ENCODE results near the gene ANKRD11.
"Not testable (repeated sequence)": the region's sequence is repeated elsewhere in the genome, so short reads cannot be mapped to it uniquely, and the experiment has no call there.

The ANKRD11 gene

DNA sequence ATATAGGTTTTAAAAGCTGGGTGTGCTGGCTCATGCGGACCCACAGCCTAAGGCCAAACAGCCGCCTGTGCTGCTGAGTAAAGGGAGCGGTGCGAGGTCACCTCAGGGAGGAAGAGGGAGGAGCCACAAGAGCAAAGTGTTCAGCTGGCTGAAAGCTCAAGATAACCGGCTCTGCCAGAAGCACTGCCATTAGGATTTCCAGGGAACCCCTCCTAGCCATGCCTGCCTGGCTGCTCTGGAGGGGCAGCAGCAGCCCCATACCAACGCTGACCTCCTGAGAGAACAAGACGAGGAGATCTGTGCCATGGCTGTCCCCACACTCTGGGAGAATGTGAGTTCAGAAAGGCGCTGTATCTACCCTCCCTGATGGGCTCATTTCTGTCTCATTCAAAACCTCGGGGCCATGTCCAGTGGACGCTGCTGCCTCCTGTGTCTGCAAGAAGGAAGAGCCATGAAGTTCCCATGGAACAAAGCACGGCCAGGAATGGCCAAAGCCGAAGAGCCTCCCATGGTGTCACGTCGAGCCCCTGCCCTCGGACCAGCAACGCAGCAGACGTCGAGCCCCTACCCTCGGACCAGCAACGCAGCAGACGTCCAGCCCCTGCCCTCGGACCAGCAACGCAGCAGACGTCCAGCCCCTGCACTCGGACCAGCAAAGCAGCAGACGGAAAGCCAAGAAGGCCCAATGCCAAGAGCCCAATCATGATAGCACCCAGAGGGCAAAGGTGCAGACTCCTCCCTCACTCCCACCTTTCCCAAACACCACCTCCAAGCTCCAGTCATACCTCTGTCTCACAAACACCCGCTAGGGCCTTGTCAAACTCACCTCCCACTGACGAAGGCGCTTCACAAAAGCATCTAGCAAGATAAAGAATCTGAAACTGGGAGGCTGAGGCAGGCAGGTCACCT is 107.0 kb downstream of the ANKRD11 start:
- DNase-seq (ENCODE audit: low read depth in 2 of 2), result no peak

- not testable (repeated sequence) for DNase-seq (ENCODE audit: low read depth in 2 of 2)
These were observed 107.8 kb downstream of the ANKRD11 start for GRCh38 chr16:89382555-89382954.

GRCh38 chr16:89381788-89382187 is 108.6 kb downstream of the ANKRD11 start:
- no peak for DNase-seq (ENCODE audit: low read depth in 2 of 2)

DNA sequence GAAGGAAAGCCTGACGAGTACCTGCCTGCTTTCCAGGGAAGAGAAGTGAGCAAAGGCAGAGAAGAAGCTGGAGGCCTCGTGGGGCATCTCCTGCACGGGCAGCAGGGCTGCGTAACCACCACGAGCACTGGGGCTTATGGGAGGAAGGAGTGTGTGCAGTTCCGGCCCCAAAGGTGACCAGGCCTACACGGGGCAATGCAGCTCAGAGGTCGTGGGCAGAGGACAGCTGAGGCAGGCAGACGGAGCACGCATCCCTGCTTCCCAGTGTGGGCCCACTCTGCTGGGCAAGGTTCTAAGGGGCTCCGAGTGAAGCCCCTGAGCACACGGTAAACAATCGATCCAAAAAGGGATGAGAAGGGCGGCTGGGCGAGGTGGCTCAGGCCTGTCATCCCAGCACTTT is 109.7 kb downstream of the ANKRD11 start:
- no peak for DNase-seq (ENCODE audit: low read depth in 2 of 2)

GRCh38 chr16:89378947-89379771 is 111.2 kb downstream of the ANKRD11 start:
- no peak for DNase-seq (ENCODE audit: low read depth in 2 of 2)

- DNase-seq (ENCODE audit: low read depth in 2 of 2), result no peak
These were observed 112.9 kb downstream of the ANKRD11 start for GRCh38 chr16:89377453-89377848.

GRCh38 chr16:89376812-89377452 is 113.4 kb downstream of the ANKRD11 start:
- no peak for DNase-seq (ENCODE audit: low read depth in 2 of 2)

DNA sequence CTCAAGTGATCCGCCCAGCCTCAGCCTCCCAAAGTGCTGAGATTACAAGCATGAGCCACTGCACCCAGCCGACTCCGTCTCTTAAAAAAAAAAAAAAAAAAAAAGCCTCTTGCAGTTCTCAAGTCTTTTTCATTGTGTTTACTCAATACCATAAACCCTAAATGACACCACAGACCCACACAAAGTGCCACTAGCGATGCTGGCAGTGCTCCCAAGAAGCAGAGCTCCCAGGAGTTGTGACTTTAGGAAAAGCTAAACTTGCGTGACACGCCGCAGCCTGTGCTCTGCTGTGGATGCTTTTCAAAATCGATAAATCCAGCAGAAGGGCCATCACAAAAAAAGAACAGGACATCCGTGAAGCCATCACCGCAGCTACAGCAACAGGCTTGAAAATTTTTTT is 114.7 kb downstream of the ANKRD11 start:
- no peak for DNase-seq (ENCODE audit: low read depth in 2 of 2)

- DNase-seq (ENCODE audit: low read depth in 2 of 2), result no peak
These were observed 115.3 kb downstream of the ANKRD11 start for GRCh38 chr16:89375021-89375420.

- DNase-seq (ENCODE audit: low read depth in 2 of 2), result no peak
These were observed 115.9 kb downstream of the ANKRD11 start for GRCh38 chr16:89374393-89374960.

DNA sequence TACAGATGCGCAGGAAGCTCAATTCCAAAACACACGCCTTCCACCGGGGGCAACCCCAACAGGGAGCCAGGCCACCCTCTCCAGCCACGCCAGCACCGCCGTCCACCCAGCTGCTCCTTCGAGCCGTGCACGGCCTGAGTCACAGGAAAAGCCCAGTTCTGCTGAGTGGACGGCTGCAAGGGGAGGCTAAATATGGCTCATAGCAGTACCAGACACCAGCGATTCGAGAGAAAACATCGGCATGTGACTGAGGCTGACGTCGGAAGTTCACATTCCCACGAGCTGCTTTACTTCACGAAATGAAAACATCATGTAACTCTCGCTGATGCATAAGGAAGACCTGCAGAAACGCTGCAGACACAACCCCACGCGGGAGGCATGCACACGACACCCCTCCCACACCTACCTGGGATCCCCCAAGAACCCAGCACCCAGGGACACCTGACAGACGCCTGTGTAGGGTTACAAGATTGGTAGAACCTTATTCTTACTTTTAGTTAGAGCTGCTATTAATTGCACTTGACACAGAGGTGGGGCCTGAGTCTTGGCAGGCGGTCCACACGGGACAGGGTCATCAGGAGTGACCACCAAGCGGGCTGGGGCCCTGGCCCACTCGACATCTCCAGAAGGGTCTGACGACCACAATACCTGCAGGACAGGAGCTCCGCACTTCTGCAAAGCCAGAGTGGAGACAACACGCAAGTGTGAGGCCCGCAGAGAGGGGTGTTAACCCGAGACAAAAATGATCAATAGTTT is 116.8 kb downstream of the ANKRD11 start:
- DNase-seq (ENCODE audit: low read depth in 2 of 2), result no peak

- no peak for DNase-seq (ENCODE audit: low read depth in 2 of 2)
These were observed 118.3 kb downstream of the ANKRD11 start for GRCh38 chr16:89371968-89372634.

DNA sequence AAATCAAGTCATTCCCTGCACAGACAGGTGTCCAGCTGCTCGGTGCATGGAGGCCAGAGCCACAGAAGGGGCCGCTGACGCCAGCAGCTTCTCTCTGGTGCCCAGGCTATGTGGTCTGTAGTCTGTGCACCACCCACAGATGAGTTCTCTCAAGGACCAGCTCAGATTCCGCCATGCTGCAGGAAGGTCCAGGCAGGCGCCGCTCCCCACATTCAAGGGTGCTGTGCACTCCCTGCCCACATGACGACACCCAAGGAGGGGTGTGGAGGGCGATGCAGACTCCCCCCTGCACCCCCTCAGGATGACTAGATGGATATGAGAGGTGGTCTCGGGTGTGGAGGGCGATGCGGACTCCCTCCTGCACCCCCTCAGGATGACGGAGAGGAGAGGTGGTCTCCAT is 119.0 kb downstream of the ANKRD11 start:
- DNase-seq (ENCODE audit: low read depth in 2 of 2), result no peak

DNA sequence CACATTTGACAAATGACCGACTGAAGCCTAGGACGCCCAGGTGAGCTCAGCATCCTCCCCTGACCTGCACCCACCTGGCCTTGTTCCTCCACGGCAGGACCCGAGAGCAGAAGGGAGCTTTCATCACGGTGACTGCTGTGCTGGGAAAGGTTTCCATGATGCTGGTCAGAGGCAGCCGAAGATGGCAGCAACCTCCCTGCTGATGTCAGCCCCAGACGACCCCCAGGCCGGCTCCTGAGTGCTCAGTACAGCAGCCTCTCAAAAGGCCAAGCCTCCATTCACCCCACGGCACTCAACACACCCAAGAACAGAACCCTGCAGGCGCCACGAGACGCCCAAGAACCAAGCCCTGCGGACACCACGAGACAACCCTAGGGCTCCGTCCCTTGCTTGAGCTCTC is 119.8 kb downstream of the ANKRD11 start:
- no peak for DNase-seq (ENCODE audit: low read depth in 2 of 2)

DNA sequence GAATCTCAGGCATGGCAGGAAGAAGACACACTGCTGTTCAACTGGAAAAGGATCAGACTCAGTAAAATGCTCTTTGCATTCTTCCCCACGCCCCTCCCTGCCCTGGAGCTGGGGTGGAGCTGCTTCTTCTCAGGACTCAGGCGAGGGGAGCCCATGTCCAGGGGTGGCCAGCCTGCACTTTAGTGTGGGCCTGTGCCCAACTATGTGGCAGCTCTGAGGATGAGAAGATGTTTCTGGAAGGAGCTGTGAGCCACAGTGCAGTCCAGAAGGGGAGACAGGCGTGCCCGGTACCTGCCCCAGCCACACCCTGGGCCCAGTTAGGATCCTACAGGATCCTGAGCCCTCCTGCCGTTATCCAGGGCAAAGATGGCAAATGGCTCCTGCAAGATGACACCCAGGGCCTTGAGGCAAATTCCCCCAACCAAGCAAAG is 120.3 kb downstream of the ANKRD11 start:
- DNase-seq (ENCODE audit: low read depth in 2 of 2), result no peak

- DNase-seq (ENCODE audit: low read depth in 2 of 2), result no peak
These were observed 121.0 kb downstream of the ANKRD11 start for GRCh38 chr16:89369266-89369895.

DNA sequence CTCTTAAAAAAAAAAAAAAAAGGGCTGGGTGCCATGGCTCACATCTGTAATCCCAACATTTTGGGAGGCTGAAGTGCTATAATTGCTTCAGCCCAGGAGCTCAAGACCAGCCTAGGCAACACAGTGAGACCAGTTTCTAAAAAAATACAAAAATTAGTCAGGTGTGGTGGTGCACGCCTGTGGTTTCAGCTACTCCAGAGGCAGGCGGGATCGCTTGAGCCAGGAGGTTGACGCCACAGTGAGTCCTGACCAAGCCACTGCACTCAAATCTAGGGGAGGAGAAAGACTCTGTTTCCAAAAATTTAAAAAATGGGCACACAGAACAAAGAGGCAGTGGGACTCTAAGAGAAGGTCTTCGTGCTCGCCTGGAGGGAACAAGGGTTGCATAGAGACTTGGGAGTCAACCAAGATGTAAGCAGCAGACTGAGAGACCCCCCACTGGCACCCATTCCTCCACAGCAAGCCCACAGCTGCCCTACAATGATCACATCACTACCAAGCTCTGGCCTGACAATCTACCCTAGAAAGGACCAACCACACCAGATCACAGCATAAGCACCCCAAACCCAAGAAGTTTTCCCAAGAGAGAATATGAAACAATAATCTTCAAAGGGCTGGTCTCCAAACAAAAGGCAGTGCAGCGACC is 121.6 kb downstream of the ANKRD11 start:
- DNase-seq (ENCODE audit: low read depth in 2 of 2), result no peak

DNA sequence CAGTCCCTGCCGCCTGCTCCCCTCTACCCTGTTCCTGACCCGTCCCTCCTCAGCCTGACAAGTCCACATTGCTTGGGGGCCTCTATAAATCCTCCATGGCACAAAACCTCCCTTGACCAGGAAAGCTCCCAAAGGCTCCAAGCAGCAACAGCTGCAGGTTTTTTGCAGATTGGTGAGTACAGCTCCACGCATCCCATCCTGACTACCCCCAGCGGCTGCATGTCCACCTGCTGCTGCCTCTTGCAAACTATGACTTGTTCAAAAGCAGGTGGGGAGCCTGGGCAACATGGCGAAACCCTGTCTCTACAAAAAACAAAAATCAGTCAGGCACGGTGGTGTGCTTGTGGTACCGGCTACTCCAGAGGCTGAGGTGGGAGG is 122.8 kb downstream of the ANKRD11 start:
- DNase-seq (ENCODE audit: low read depth in 2 of 2), result no peak
